GM21447 (cell line): ENCODE data around the gene ASTN2.

ENCODE experiments used
- ATAC-seq: cut with Tn5 transposase; IDR thresholded peaks from one replicate; pipeline ENCODE4 v1.9.1; 2021; ENCODE audit not compliant: unreplicated experiment

Gene ASTN2

DNA sequence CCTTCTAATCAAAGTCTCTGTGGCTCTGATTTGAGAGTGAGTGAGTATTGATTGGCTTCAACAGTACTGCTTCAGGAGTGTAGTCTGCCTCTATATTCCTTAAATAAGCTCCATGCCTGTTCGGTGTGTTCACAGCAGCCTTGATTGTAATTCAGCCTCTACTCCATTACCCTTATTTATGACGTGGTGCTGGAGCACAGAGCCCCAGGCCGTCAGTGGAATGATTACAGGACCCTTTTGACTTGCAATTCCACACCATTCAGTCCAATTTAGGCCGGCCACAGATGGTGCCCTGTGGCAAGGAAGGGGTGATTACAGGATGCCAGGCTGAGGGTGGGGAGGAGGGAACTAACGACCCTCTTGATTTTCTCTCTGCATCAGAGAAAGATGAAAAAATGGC, 110.3 kb downstream of the ASTN2 start:
- no peak for ATAC-seq

DNA sequence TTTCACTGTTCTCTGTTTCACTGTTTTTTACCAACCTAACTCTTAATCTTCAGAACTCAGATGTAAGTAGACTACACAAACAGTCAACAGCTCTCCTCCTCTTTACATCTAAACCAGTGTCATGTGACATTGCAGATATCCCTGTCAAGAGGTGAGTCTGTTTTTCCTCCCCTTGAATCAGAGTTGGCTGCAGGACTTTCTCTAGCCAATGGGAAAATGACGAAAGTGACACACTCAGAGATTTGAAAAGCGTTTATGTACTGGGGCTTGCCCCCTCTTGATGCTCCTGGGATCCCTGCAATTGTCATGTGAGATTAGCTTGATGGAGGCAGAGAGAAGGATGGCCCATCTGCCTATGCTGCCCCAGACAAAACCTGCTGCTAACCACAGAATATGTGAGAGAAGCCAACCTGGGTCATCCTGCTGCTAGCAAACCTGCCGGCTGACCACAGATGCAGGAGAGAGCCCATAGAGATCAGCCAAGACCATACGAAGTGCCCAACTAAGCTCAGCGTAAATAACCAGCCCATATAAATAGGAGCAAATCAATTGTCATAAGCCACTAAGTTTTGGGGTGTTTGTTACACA, 111.1 kb downstream of the ASTN2 start:
- ATAC-seq, result no peak

- no peak for ATAC-seq
Observed at GRCh38 chr9:117302487-117302886, 112.4 kb downstream of the ASTN2 start.

- ATAC-seq, result no peak
Observed at GRCh38 chr9:117300371-117301110, 114.3 kb downstream of the ASTN2 start.

GRCh38 chr9:117296453-117296852, 118.4 kb downstream of the ASTN2 start:
- ATAC-seq, result no peak

GRCh38 chr9:117293206-117294114, 121.4 kb downstream of the ASTN2 start:
- no peak for ATAC-seq

- no peak for ATAC-seq
Observed at GRCh38 chr9:117290856-117291622, 123.8 kb downstream of the ASTN2 start.

GRCh38 chr9:117290306-117290840, 124.5 kb downstream of the ASTN2 start:
- ATAC-seq, result no peak

DNA sequence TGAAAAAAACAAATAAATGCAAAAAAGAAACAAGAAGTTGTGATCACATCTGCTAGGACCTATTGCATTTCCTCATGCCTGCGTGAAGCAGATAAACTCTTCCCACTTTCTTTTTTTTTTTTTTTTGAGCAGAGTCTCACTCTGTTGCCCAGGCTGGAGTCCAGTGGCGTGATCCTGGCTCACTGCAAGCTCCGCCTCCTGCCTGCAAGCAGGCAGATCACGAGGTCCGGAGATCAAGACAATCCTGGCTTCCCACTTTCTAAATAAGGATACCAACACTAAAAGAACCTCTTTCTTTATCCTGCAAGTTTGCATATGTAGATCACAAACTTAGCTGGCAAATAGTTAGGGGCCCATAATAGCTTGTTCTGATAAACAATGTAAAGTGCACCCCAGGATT, 128.6 kb downstream of the ASTN2 start:
- ATAC-seq, result no peak

GRCh38 chr9:117284414-117284813, 130.4 kb downstream of the ASTN2 start:
- ATAC-seq, result no peak

DNA sequence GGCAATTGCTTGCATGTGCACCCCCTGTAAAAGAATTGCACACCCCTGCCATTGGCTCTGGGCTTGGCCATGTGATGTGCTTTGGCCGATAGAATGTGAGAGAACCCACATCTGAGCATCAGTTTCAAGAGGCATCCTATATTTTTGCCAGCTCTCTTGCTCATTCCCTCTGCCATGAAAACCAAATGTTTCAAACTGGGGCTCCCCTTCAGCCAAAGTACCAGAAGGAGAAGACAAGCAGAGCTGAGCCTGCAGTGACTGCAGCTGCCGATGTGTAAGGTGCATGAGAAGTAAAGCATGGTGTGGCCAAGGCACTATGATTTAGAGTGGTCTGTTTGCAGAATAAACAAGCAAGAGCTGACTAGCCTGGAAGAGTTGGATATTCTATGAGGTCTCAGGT, 132.3 kb downstream of the ASTN2 start:
- no peak for ATAC-seq

DNA sequence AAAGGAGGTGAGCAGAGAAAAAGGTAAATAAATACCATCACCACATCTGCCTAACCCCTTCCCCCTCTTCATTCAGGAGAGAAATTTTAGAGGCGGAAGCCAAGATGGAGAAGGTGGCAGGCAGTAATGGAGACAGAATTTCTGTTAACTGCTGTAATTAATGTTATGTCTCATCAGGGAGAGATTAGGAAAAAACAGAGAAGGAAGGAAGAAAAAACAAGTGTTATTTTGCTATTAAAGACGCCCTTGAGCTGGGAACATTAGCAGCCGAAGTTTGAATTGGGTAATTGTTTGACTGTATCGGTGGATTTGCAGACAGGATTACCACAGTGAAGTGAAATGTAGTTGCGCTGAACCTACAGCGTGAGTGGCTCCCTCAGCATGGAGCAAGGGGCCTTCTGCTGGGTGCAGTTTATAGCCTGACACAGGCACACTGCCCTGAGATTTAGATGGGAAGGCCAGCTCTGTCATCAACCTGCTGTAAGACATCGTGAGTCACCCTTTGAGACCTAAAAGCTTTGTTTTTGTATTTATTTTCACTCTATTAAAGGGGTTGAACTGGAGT, 136.3 kb downstream of the ASTN2 start:
- ATAC-seq, result no peak

GRCh38 chr9:117278020-117278419, 136.8 kb downstream of the ASTN2 start:
- ATAC-seq, result no peak

- no peak for ATAC-seq
Observed at GRCh38 chr9:117276444-117276843, 138.4 kb downstream of the ASTN2 start.

DNA sequence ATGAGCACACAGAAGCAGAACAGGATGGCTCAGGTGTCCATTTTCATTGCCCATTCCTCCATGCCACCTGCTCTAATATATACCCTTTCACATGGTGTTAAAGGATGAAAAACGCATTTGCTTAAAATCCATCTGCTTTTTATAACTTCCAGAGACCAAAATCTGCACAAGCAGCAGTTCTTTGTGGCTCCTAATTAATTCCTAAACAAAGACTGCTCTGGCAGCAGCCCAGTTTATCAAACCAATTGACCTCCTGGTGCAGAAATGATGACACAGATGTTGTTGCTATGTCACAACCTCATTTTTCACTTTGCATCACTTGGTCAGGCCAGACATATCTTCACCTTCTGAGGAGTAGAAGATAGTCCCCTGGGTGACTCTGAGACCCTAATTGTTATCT, 141.2 kb downstream of the ASTN2 start:
- ATAC-seq, result no peak

DNA sequence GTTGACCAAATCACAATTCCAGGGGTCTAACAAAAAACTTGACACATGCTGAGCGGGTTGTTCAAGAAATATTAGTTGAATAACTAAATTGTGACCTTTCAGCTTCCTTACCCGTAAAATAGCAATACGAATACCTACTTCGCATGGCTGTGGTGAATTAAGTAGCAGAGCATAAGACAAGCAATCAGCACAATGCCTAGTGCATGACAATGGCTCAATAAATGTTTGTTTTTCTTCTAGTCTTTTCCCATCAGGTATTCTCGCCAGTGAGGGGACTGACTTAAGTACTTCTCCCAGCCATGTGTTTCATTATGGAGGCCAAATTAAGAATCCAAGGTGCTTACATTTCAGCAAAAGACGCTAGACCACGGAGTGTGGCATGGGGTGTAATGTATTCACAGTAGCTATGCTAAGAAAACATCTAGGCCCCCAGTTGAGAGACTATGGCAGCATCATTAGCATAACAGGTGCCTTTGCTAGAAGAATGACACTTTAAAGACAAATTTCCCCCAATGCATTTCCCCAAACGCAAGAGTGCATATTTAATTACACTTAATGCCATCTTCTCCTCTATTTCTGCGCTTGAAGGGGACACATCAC, 145.9 kb downstream of the ASTN2 start:
- ATAC-seq, result no peak

GRCh38 chr9:117266855-117267497, 147.9 kb downstream of the ASTN2 start:
- no peak for ATAC-seq

- no peak for ATAC-seq
Observed at GRCh38 chr9:117265253-117265652, 149.6 kb downstream of the ASTN2 start.

DNA sequence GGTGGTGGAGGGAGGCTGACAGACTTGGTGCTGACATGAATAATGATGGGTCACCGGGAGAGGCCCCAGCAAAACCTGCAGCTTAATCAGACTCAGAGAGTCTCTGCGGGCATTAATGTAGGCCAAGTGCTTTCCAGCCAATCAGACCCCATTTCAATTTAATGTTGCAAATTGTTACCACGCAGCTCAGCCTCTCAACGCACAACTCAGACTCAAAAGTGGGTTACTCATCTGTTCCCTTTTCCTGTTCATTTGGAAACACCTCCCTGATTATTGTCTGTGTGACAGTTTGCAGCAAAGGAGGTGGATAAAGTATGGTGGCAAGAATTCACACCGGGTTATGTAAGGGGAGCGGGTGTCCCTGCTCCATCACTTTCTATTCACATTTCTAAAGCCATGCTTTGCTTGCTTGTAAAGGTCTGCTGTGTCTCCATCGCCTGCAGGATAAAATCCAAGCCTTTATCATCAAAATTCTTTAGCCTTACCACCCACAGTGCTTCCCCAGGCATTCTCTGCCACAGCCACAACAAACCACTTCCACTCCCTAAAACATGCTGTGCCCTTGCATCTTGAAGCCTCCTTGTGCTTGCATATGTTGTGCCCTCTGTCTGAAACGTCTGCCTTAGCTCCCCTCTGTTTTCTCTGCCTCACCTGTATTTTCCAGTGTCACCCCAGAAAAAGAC, 156.5 kb downstream of the ASTN2 start:
- no peak for ATAC-seq
